Breast epithelium (tissue), 4 donors: Measurements from ENCODE around the gene PKDCC. TPM values are rescaled to one million over a fixed set of nuclear protein-coding genes. Genes with fewer than 3 reads are reported as not detected.

Experiments
- DNase-seq, 2 donors: peaks; one replicate each; pipeline ENCODE4 v3.0.0-alpha.2; 2019; ENCODE audit warnings: low spot score in 2 of 2
- H3K27ac ChIP-seq, 2 donors: fragments of 200-600 bp; sonication (generic) in 1 of 2; one replicate each; pipeline ENCODE4 v1.5.1; 2016 to 2019; ENCODE audit warnings: mild to moderate bottlenecking in 1 of 2
- H3K27me3 ChIP-seq, 2 donors: fragments of 200-600 bp; sonication (generic) in 1 of 2; one replicate each; pipeline versions ENCODE4 v1.5.1 to v1.6.0; 2017 to 2019; ENCODE audit warnings: control low read depth in 1 of 2, mild to moderate bottlenecking in 1 of 2
- H3K36me3 ChIP-seq: fragments of 200-600 bp; one replicate; pipeline ENCODE4 v1.5.1; 2019
- H3K4me1 ChIP-seq, 2 donors: fragments of 200-600 bp; sonication (generic); one replicate each; pipeline ENCODE4 v1.5.1; 2016 to 2019; ENCODE audit warnings: control low read depth in 1 of 2
- H3K4me3 ChIP-seq, 3 donors: fragments of 200-600 bp; sonication (generic); 1 replicate in 2 of 3; 2 replicates in 1 of 3; pipeline ENCODE4 v1.5.1; 2016 to 2019; ENCODE audit warnings: mild to moderate bottlenecking in 3 of 3, moderate library complexity in 2 of 3
- H3K9me3 ChIP-seq, 2 donors: fragments of 200-600 bp; sonication (generic) in 1 of 2; one replicate each; pipeline ENCODE4 v1.5.1; 2016 to 2019; ENCODE audit warnings: control low read depth in 1 of 2
- CTCF ChIP-seq, 3 donors: fragments of 450-650 bp; IDR thresholded peaks; one replicate each; pipeline ENCODE4 v1.5.1; 2016 to 2017; ENCODE audit warnings: antibody characterized with exemption in 3 of 3, mild to moderate bottlenecking in 3 of 3, moderate library complexity in 3 of 3
- POLR2A ChIP-seq: fragments of 450-650 bp; IDR thresholded peaks from one replicate; pipeline ENCODE4 v1.6.1; 2016; ENCODE audit warnings: antibody characterized with exemption, mild to moderate bottlenecking, moderate library complexity
- POLR2AphosphoS5 ChIP-seq, 3 donors: sonication (generic); formaldehyde crosslinking; IDR thresholded peaks; one replicate each; pipeline ENCODE4 v1.6.1; 2017; ENCODE audit warnings: antibody characterized with exemption in 3 of 3
- intact Hi-C: fragments of 100-400 bp; cut with DNase I; formaldehyde crosslinking; loops from one replicate; pipeline ENCODE4 v1.15.1; 2023; ENCODE audit warnings: low total_unique reads
- total RNA-seq, 3 donors: library from RNA; depleted of rRNA; stranded (reverse); fragments of >200 nt; gene quantifications; one replicate each; pipeline ENCODE4 v1.1.0, GENCODE V29; 2016

Gene PKDCC
- total RNA-seq, 3 donors from 2014 or later: 19.3 to 131 (median 95.4) TPM

DNA sequence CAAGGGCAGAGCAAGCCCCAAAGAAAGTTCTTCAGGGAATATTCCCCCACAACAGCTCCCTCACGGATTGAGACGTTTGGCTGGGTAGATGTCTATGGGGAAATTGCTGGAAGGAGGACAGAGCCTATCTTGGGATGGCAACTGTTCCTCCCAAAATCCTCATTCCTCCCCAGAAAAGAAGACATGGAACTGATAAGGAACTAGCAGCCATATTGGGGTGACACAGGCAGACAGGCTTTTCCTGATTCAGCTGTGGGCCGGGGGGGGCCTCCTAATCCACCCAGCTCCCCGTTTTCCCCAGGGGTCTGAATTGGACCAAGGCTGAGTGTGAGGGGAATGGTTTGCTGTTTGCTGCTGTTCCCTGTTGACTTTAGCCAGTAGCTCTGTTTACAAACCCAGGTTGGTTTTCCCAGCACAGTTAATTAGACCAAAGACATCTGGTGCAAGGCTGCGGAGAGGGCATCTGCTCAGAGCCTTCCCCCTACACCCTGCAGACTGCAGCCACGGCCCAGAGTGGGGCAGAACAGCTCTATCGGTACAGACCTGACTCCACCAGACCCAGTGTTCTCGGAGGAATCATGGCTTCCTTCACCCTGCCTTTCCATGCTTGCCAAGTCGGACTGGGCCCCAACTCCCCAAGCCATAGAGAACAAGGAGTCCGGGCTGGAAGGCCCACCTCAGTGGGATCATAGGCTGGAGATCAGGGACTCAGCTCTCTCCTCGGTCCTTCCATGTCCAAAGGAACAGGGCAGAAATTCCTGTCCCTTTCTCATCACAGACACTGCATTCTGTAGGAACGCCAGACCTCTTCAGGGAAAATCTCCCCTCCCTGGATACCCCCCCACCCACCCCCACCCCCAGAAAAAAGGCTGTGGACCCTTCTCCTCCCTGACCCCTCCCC lies 1.7 kb upstream of the PKDCC start:
- H3K27me3 ChIP-seq: no peaks in the 10 kb centered on the region
- DNase-seq: no peak
- no peaks in the 10 kb centered on the region for H3K4me1 ChIP-seq
- TF ChIP-seq POLR2AphosphoS5 (IDR thresholded peaks at IDR 0.05): no peak
- TF ChIP-seq POLR2A: no peak
- TF ChIP-seq CTCF (IDR thresholded peaks at IDR 0.05): no peak
- peak overlapping the region in 1 of 2 donors; percentile 85 for H3K27ac ChIP-seq
- no peaks in the 10 kb centered on the region for H3K9me3 ChIP-seq
- H3K36me3 ChIP-seq: no peaks in the 10 kb centered on the region
- intact Hi-C loops: no loop called here
- H3K4me3 ChIP-seq: peak overlapping the region in 1 of 3 donors; percentile 77

GRCh38 chr2:42046819-42047487 lies 868 bp upstream of the PKDCC start:
- DNase-seq: no peak
- H3K27ac ChIP-seq: peak overlapping the region in 1 of 2 donors; percentile 85
- intact Hi-C loops: no loop called here
- no peaks in the 10 kb centered on the region for H3K36me3 ChIP-seq
- no peak for TF ChIP-seq POLR2A
- no peak for TF ChIP-seq POLR2AphosphoS5 (IDR thresholded peaks at IDR 0.05)
- TF ChIP-seq CTCF (IDR thresholded peaks at IDR 0.05): no peak
- H3K4me1 ChIP-seq: no peaks in the 10 kb centered on the region
- no peaks in the 10 kb centered on the region for H3K27me3 ChIP-seq
- H3K9me3 ChIP-seq: no peaks in the 10 kb centered on the region
- peak overlapping the region; percentile 61 to 90 (median 77) for H3K4me3 ChIP-seq

GRCh38 chr2:42048299-42049220 lies 739 bp downstream of the PKDCC start:
- intact Hi-C loops: no loop called here
- Histone ChIP-seq H3K9me3 (no peaks in the 10 kb centered on the region), H3K4me3 (peak overlapping the region; percentile 61 to 90 (median 77)), H3K27ac (peak overlapping the region in 1 of 2 donors; percentile 85), H3K27me3 (no peaks in the 10 kb centered on the region), H3K4me1 (no peaks in the 10 kb centered on the region), H3K36me3 (no peaks in the 10 kb centered on the region)
- no peak for DNase-seq
- TF ChIP-seq POLR2AphosphoS5 (IDR thresholded peaks at IDR 0.05): no peak
- TF ChIP-seq POLR2A: no peak
- no peak for TF ChIP-seq CTCF (IDR thresholded peaks at IDR 0.05)

DNA sequence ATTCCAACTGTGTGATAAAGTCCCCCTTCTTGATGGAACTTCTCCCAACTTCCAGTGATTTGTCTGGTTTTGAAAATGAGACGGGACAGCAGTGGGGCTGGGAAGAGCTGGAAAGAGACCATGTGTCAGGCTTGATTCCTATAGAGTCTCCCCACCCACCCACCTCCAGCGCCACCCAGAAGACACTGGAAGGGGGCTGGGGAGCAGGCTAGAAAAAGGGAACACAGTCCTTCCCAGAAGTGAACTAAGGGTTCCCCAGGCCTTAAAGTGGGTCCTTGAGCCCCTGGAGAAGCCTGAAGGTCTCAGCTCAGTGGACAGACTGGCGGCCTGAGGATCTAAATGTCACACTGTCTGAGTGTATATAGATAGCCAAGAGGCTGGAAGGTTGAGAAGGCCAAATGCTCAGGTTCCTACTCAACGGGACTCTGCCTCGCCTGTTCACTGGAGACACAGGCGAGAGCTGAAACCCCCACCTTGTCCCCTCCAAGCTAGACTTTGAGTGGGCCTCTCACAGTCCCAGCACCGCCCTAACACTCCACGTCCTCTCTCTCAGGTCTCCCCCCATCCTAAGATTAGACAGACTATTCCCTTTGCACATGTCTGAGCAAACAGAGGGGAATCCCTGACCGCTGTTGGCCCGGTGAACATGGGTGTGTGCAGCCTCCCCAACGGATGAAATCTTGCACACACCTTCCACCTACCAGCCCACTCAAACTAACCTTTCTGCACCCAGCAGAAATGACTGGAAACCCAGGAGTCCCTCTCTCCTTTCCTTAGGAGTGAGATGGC lies 1.6 kb downstream of the PKDCC start:
- Histone ChIP-seq H3K4me1 (no peaks in the 10 kb centered on the region), H3K27me3 (no peaks in the 10 kb centered on the region), H3K36me3 (no peaks in the 10 kb centered on the region), H3K9me3 (no peaks in the 10 kb centered on the region), H3K27ac (peak overlapping the region in 1 of 2 donors; percentile 85), H3K4me3 (peak overlapping the region; percentile 61 to 90 (median 77))
- DNase-seq: no peak
- TF ChIP-seq POLR2AphosphoS5 (IDR thresholded peaks at IDR 0.05): no peak
- TF ChIP-seq CTCF (IDR thresholded peaks at IDR 0.05): no peak
- no peak for TF ChIP-seq POLR2A
- intact Hi-C loops: no loop called here
